Upper lobe of left lung (tissue), 6 donors: Measurements from ENCODE around the gene RALGAPA2. TPM values are rescaled to one million over a fixed set of nuclear protein-coding genes. Genes with fewer than 3 reads are reported as not detected.

ENCODE experiments used
- ATAC-seq, 2 donors: fragments of 200-7000 bp; cut with Tn5 transposase; one replicate each; pipeline ENCODE4 v1.9.1; 2022; ENCODE audit warnings: mild to moderate bottlenecking in 2 of 2, moderate library complexity in 2 of 2; ENCODE audit not compliant: low FRiP score in 2 of 2
- DNase-seq, 2 donors: peaks; one replicate each; pipeline ENCODE4 v3.0.0-alpha.2; 2019 to 2020
- H3K27ac ChIP-seq, 4 donors: fragments of 200-600 bp; sonication (generic); one replicate each; pipeline ENCODE4 v1.5.1; 2016 to 2019
- H3K27me3 ChIP-seq, 4 donors: fragments of 200-600 bp; sonication (generic); one replicate each; pipeline ENCODE4 v1.5.1; 2017 to 2019
- H3K36me3 ChIP-seq, 4 donors: fragments of 200-600 bp; sonication (generic); one replicate each; pipeline ENCODE4 v1.5.1; 2016 to 2019
- H3K4me1 ChIP-seq, 4 donors: fragments of 200-600 bp; sonication (generic); one replicate each; pipeline ENCODE4 v1.5.1; 2018 to 2019
- H3K4me3 ChIP-seq, 4 donors: fragments of 200-600 bp; sonication (generic); one replicate each; pipeline ENCODE4 v1.5.1; 2017 to 2019; ENCODE audit warnings: mild to moderate bottlenecking in 2 of 4, moderate library complexity in 1 of 4
- H3K9me3 ChIP-seq, 4 donors: fragments of 200-600 bp; sonication (generic); one replicate each; pipeline ENCODE4 v1.5.1; 2018 to 2019
- EP300 ChIP-seq, 4 donors: sonication (generic); formaldehyde crosslinking; IDR thresholded peaks; one replicate each; pipeline ENCODE4 v1.5.1; 2017; ENCODE audit warnings: antibody characterized with exemption in 4 of 4, control low read depth in 2 of 4
- POLR2A ChIP-seq, 4 donors: fragments of 450-650 bp; IDR thresholded peaks; one replicate each; pipeline ENCODE4 v1.5.1; 2016 to 2017; ENCODE audit warnings: antibody characterized with exemption in 4 of 4, mild to moderate bottlenecking in 2 of 4
- POLR2AphosphoS5 ChIP-seq, 2 donors: sonication (generic); formaldehyde crosslinking; IDR thresholded peaks; one replicate each; pipeline ENCODE4 v1.5.1; 2017; ENCODE audit warnings: antibody characterized with exemption in 2 of 2
- WGBS, 2 donors: methylation state at CpG; one replicate each; pipeline ENCODE4 v1.1.5; 2017 to 2018; 5-methylcytosine and 5-hydroxymethylcytosine counted together
- total RNA-seq, 6 donors: library from RNA; depleted of rRNA in 4 of 6; stranded (reverse); fragments of >200 nt in 4 of 6; gene quantifications; one replicate each; pipeline versions ENCODE4 v1.1.0 to v1.2.1, GENCODE V29; 2016 to 2021
- TF ChIP-seq, protein P1 (sequence below), 6 experiments: fragments of 450-650 bp in 4 of 6; fragments of 200-600 bp in 2 of 6; sonication (generic) in 2 of 6; IDR thresholded peaks; one replicate each; pipeline ENCODE4 v1.5.1; 2016 to 2019; ENCODE audit warnings: antibody characterized with exemption in 6 of 6
- donor health status: DM: no; HTN: no; CAD: no; lungs with moderate emphysema.
- donor health status: DM: no; HTN: yes; CAD: no; lungs with severe emphysema.

RALGAPA2 gene
- total RNA-seq, 6 donors from 2014 or later = 50.8 to 95.3 (median 65.3) TPM

DNA sequence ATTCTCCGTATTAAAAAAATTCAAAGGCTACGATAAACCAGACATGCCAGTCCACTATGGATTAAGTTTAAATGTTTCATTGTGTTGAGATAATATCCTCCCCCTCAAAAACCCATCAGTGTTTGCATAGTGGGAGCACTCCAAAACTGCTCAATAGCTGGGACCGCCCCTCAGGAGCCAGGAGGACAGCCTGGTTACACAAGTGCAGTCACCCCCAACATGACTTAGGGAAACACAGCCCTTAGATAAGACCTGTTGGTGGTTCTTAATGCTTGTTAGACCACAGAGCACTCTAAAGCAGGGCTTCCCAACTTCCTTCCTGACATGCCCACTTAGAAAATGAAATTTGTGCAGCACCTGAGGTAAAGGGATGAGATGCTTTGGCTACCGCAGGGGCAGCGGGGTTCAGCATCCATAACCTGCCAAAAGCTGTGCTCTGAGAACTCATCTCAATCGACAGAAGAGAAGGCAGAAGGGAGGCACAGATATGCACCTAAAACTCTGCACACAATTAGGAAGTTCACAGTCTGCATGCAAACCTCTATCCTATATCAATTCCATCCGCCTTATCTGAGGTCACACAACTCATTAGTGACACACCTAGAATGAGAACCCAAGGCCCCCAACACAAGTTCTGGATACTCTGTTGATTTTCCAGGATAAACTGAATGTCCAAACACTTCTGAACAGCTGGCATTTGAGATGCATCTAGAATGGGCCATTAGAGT is 74.3 kb downstream of the RALGAPA2 start:
- Histone ChIP-seq H3K4me3 (no peak overlapping the region), H3K4me1 (peaks cover 0 to 3% (median 0%) of the 10 kb centered on the region in 4 donors), H3K36me3 (peaks cover 10 to 74% (median 45%) of the 10 kb centered on the region in 4 donors), H3K27ac (no peak overlapping the region), H3K9me3 (no peaks in the 10 kb centered on the region), H3K27me3 (no peaks in the 10 kb centered on the region)
- 70 to 86% methylated on average over 7 of the region's 7 CpGs for WGBS, 2 donors
- no peak for ATAC-seq
- DNase-seq = no peak
- TF ChIP-seq POLR2A (IDR thresholded peaks at IDR 0.05) = no peak
- no peak for TF ChIP-seq EP300 (IDR thresholded peaks at IDR 0.05)
- TF ChIP-seq POLR2AphosphoS5 (IDR thresholded peaks at IDR 0.05) = no peak
- TF ChIP-seq, protein P1, sequence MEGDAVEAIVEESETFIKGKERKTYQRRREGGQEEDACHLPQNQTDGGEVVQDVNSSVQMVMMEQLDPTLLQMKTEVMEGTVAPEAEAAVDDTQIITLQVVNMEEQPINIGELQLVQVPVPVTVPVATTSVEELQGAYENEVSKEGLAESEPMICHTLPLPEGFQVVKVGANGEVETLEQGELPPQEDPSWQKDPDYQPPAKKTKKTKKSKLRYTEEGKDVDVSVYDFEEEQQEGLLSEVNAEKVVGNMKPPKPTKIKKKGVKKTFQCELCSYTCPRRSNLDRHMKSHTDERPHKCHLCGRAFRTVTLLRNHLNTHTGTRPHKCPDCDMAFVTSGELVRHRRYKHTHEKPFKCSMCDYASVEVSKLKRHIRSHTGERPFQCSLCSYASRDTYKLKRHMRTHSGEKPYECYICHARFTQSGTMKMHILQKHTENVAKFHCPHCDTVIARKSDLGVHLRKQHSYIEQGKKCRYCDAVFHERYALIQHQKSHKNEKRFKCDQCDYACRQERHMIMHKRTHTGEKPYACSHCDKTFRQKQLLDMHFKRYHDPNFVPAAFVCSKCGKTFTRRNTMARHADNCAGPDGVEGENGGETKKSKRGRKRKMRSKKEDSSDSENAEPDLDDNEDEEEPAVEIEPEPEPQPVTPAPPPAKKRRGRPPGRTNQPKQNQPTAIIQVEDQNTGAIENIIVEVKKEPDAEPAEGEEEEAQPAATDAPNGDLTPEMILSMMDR (IDR thresholded peaks at IDR 0.05) = no peak

DNA sequence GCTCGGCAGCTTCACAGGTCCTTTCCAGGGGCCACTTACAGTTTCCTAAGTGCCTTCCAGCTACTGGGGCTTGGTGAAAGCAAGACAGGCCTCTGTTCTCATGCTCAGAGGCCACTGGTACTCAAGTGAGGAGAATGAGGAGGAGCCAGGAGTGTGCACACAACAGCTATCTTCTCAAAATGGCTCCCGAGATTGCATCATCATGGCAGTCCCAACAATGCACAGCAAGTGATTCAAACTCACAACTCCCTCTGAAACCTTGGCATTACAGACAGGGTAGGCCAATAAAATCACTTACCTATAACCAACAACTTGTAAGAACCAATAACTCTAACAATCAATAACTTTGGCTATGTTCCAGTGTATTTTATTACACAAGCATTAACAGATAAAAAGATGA is 77.4 kb downstream of the RALGAPA2 start:
- H3K36me3 ChIP-seq = peaks cover 10 to 88% (median 50%) of the 10 kb centered on the region in 4 donors
- H3K4me1 ChIP-seq = peaks cover 0 to 3% (median 0%) of the 10 kb centered on the region in 4 donors
- no peak for DNase-seq
- H3K9me3 ChIP-seq = no peaks in the 10 kb centered on the region
- H3K27me3 ChIP-seq = no peaks in the 10 kb centered on the region
- H3K27ac ChIP-seq = no peak overlapping the region
- no peak for TF ChIP-seq POLR2AphosphoS5 (IDR thresholded peaks at IDR 0.05)
- TF ChIP-seq, protein P1 (IDR thresholded peaks at IDR 0.05) = no peak
- no peak for TF ChIP-seq EP300 (IDR thresholded peaks at IDR 0.05)
- TF ChIP-seq POLR2A (IDR thresholded peaks at IDR 0.05) = no peak
- WGBS, 2 donors = 86 to 100% methylated on average over 2 of the region's 2 CpGs
- H3K4me3 ChIP-seq = no peak overlapping the region
- ATAC-seq = no peak

DNA sequence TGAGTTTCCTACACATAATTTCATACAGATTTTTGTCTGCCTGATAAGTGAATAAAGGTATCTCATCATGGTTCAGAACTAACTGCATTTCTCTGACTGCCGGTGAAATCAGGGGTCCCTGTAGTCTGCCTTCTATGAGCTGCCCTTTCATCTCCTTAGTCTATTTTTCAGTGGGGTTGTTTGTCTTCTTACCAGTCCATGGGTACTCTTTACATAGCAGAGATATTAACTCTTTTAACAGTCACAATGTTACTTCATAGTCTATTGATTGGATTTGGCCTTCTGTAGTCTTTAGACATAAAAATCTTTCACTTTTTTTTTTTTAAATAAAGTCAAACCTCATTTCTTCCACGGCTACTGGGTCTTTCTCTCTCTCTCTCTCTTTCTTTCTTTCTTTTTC is 79.8 kb downstream of the RALGAPA2 start:
- no peak overlapping the region for H3K4me3 ChIP-seq
- ATAC-seq (no peak), DNase-seq (no peak)
- WGBS, 2 donors = 94 to 98% methylated on average over 2 of the region's 2 CpGs
- TF ChIP-seq EP300 (IDR thresholded peaks at IDR 0.05) = no peak
- TF ChIP-seq, protein P1 (IDR thresholded peaks at IDR 0.05) = no peak
- TF ChIP-seq POLR2AphosphoS5 (IDR thresholded peaks at IDR 0.05) = no peak
- no peak for TF ChIP-seq POLR2A (IDR thresholded peaks at IDR 0.05)
- H3K27ac ChIP-seq = no peak overlapping the region
- peaks cover 11 to 88% (median 52%) of the 10 kb centered on the region in 4 donors for H3K36me3 ChIP-seq
- no peaks in the 10 kb centered on the region for H3K27me3 ChIP-seq
- no peaks in the 10 kb centered on the region for H3K4me1 ChIP-seq
- no peaks in the 10 kb centered on the region for H3K9me3 ChIP-seq

DNA sequence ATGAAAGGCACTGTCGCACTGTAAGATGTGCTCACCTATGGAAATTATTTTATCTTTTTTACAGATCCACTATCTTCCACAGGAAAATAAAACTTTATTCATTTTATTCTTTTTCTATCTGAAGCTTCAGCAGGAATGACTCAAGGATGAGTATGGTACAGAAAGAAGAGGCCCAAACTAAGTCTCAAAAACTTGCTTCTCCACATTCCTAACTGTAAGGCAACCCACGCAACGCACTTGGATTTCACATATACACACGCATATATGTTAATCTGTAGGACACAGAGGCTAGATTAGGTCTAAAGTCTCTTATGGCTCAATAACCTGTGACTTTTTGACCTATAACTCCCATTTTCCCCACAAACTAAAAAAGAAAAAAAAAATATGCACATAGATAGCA is 81.9 kb downstream of the RALGAPA2 start:
- H3K4me1 ChIP-seq = no peaks in the 10 kb centered on the region
- H3K9me3 ChIP-seq = no peaks in the 10 kb centered on the region
- peaks cover 14 to 87% (median 57%) of the 10 kb centered on the region in 4 donors for H3K36me3 ChIP-seq
- ATAC-seq = no peak
- H3K27ac ChIP-seq = no peak overlapping the region
- WGBS, 2 donors = 95 to 98% methylated on average over 4 of the region's 4 CpGs
- DNase-seq = no peak
- TF ChIP-seq POLR2AphosphoS5 (IDR thresholded peaks at IDR 0.05) = no peak
- TF ChIP-seq, protein P1 (IDR thresholded peaks at IDR 0.05) = no peak
- TF ChIP-seq EP300 (IDR thresholded peaks at IDR 0.05) = no peak
- H3K4me3 ChIP-seq = no peak overlapping the region
- H3K27me3 ChIP-seq = no peaks in the 10 kb centered on the region
